GM12878 (cell line): Measurements from ENCODE around the gene OXCT1. TPM values are rescaled to one million over a fixed set of nuclear protein-coding genes. Genes with fewer than 3 reads are reported as not detected.

Experiments
- BCL11A ChIP-seq: IDR thresholded peaks from 2 replicates; pipeline ENCODE4 v1.6.1; 2011; ENCODE audit warnings: low read depth, low read length
- BMI1 ChIP-seq: fragments of 450-650 bp; IDR thresholded peaks from 2 replicates; pipeline ENCODE4 v1.6.1; 2016; ENCODE audit warnings: mild to moderate bottlenecking, moderate library complexity, borderline replicate concordance
- CREM ChIP-seq: IDR thresholded peaks from 2 replicates; pipeline ENCODE4 v1.6.1; 2014; ENCODE audit warnings: antibody characterized with exemption, low read depth
- EED ChIP-seq: sonication (generic); IDR thresholded peaks from 2 replicates; pipeline ENCODE4 v1.6.1; 2016; ENCODE audit warnings: antibody characterized with exemption, low read depth
- EZH2 ChIP-seq: IDR thresholded peaks from 2 replicates; pipeline ENCODE4 v1.6.1; 2012; ENCODE audit warnings: low read depth, mild to moderate bottlenecking, control low read depth, inconsistent platforms, low read length, borderline replicate concordance; ENCODE audit not compliant: control insufficient read depth
- FOXK2 ChIP-seq: fragments of 450-650 bp; IDR thresholded peaks from 2 replicates; pipeline ENCODE4 v1.6.1; 2017; ENCODE audit warnings: mild to moderate bottlenecking, moderate library complexity
- FOXM1 ChIP-seq: IDR thresholded peaks from 2 replicates; pipeline ENCODE4 v1.6.1; 2012; ENCODE audit warnings: low read depth, mild to moderate bottlenecking, inconsistent platforms, low read length, moderate library complexity
- HDAC2 ChIP-seq: fragments of 200-600 bp; sonication (generic); IDR thresholded peaks from 2 replicates; pipeline ENCODE4 v1.6.1; 2017
- IKZF1 ChIP-seq: fragments of 450-650 bp; conservative IDR thresholded peaks from 2 replicates; pipeline ENCODE4 v1.6.1; 2017; ENCODE audit warnings: antibody characterized with exemption, mild to moderate bottlenecking
- NFYB ChIP-seq: IDR thresholded peaks from 2 replicates; pipeline ENCODE4 v1.6.1; 2011; ENCODE audit warnings: low read depth, mild to moderate bottlenecking, low read length, improper control_type of control experiment, moderate library complexity; ENCODE audit not compliant: insufficient read depth
- NR2C2 ChIP-seq: IDR thresholded peaks from 2 replicates; pipeline ENCODE4 v1.6.1; 2011; ENCODE audit warnings: borderline replicate concordance, low read depth; ENCODE audit not compliant: control insufficient read depth, insufficient read length
- POLR2AphosphoS5 ChIP-seq: IDR thresholded peaks from 2 replicates; pipeline ENCODE4 v1.6.1; 2011; ENCODE audit warnings: mild to moderate bottlenecking, low read length, inconsistent platforms
- SPI1 ChIP-seq: IDR thresholded peaks from 2 replicates; pipeline ENCODE4 v1.6.1; 2011; ENCODE audit warnings: low read depth, mild to moderate bottlenecking, low read length, moderate library complexity, borderline replicate concordance; ENCODE audit not compliant: insufficient read depth
- WRNIP1 ChIP-seq: IDR thresholded peaks from 2 replicates; pipeline ENCODE4 v1.6.1; 2011; ENCODE audit warnings: low read depth, low read length, improper control_type of control experiment, borderline replicate concordance
- ZSCAN29 ChIP-seq: fragments of 450-650 bp; IDR thresholded peaks from 2 replicates; pipeline ENCODE4 v1.6.1; 2017; ENCODE audit warnings: mild to moderate bottlenecking, moderate library complexity
- polyA plus RNA-seq, 11 experiments: library from polyadenylated mRNA; depleted of rRNA in 4 of 11; unstranded in 6 of 11; stranded (reverse) in 5 of 11; fragments of >200 nt; fragmentation: Nextera tagmentation in 4 of 11; fragmentation: Illumina TruSeq in 1 of 11; extraction: Ambion mirVana in 4 of 11; extraction: Trizol in 1 of 11; gene quantifications; 1 replicate in 1 of 11; 2 replicates in 10 of 11; pipeline versions ENCODE4 v1.2.1 to v1.2.3, GENCODE V29; 2011 to 2016; ENCODE audit warnings: inconsistent platforms in 2 of 11, missing spikeins in 2 of 11, low read depth in 1 of 11
- total RNA-seq, 4 experiments: library from RNA; depleted of rRNA in 3 of 4; stranded (reverse); fragments of >200 nt in 3 of 4; fragmentation: Illumina TruSeq in 1 of 4; extraction: Trizol in 1 of 4; gene quantifications; 2 replicates each; pipeline versions ENCODE4 v1.2.1 to v1.2.3, GENCODE V29; 2013 to 2021
- TF ChIP-seq, protein P1 (sequence below): fragments of 150-350 bp; IDR thresholded peaks from 2 replicates; pipeline ENCODE4 v1.6.1; 2014; ENCODE audit warnings: mild to moderate bottlenecking, low read depth, low read length
- TF ChIP-seq, protein P2 (sequence below): IDR thresholded peaks from 2 replicates; pipeline ENCODE4 v1.6.1; 2012; ENCODE audit warnings: low read depth, low read length, improper control_type of control experiment

The OXCT1 gene
- total and polyA plus RNA-seq, 10 of the 15 experiments (the other 5 are each of a cell fraction or from before 2014, with no cell fraction given): 46.9 to 103 (median 70.5) TPM

DNA sequence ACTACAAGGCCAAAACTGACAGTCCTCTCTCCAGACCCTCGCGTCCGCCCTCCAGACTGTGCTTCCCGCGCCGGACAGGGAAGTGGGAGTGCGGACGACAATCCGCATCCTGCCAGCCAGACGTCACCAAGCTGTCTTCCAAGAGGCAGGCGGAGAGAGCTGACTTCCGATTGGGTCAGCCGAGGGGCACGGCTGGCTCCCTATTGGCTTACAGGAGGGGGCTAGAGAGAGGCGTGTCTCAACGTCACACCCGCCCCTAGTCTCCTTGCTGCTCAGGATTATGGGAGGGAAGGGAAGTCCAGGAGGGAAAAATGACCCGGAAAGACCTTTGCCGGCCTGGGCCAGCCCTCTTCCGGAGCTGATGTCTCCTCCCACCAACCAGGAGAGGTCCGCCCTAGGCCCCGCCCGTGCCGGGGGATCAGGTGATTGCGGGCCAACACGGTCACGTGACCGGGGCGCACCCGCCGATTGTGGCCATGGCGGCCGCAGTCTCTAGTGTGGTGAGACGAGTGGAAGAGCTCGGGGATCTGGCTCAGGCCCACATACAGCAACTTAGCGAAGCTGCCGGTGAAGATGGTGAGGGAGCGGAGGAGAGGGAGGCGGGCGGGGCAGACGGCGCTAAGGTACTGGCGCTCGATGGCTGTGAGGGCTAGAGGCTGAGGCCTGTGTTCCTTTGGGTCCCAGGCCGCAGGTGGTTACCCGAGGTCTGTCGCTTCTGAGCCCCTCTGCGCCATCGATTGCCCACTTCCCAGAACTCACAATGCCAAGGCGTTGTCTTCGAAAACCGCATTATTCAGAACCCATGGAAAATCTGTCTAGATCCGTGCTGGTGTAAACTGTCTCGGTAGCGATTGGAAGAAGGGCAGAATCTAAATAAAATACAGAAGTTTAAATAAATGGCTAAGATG lies 33.9 kb upstream of the OXCT1 start, which contains the start of gene RIMOC1 (continued):
- TF ChIP-seq, protein P1, sequence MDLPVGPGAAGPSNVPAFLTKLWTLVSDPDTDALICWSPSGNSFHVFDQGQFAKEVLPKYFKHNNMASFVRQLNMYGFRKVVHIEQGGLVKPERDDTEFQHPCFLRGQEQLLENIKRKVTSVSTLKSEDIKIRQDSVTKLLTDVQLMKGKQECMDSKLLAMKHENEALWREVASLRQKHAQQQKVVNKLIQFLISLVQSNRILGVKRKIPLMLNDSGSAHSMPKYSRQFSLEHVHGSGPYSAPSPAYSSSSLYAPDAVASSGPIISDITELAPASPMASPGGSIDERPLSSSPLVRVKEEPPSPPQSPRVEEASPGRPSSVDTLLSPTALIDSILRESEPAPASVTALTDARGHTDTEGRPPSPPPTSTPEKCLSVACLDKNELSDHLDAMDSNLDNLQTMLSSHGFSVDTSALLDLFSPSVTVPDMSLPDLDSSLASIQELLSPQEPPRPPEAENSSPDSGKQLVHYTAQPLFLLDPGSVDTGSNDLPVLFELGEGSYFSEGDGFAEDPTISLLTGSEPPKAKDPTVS: no peak
- TF ChIP-seq HDAC2: 0 out of 2 replicates have a peak, but pooled peaks have one; percentile 78
- no peak for TF ChIP-seq EZH2
- no peak for TF ChIP-seq FOXM1
- peak; percentile 87 for TF ChIP-seq CREM
- TF ChIP-seq EED: peak; percentile 96
- no peak for TF ChIP-seq NR2C2
- peak; percentile 94 for TF ChIP-seq NFYB
- TF ChIP-seq BCL11A: no peak
- no peak for TF ChIP-seq ZSCAN29
- TF ChIP-seq SPI1: peak; percentile 84
- TF ChIP-seq BMI1: no peak
- peak; percentile 92 for TF ChIP-seq POLR2AphosphoS5
- no peak for TF ChIP-seq FOXK2
- peak; percentile 100 for TF ChIP-seq IKZF1
- TF ChIP-seq, protein P2, sequence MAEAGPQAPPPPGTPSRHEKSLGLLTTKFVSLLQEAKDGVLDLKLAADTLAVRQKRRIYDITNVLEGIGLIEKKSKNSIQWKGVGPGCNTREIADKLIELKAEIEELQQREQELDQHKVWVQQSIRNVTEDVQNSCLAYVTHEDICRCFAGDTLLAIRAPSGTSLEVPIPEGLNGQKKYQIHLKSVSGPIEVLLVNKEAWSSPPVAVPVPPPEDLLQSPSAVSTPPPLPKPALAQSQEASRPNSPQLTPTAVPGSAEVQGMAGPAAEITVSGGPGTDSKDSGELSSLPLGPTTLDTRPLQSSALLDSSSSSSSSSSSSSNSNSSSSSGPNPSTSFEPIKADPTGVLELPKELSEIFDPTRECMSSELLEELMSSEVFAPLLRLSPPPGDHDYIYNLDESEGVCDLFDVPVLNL: peak; percentile 63; the same call in 1 of the 2 replicates
- no peak for TF ChIP-seq WRNIP1
